NCI-H524 (cell line): Measurements from ENCODE around the gene RNU1-1.
"Not testable (repeated sequence)": the region's sequence is repeated elsewhere in the genome, so short reads cannot be mapped to it uniquely, and the experiment has no call there.

Experiments used
- DNase-seq, 2 experiments: peaks; one replicate each; lab custom pipeline; 2025; lab: John Stamatoyannopoulos, UW

The RNU1-1 gene

DNA sequence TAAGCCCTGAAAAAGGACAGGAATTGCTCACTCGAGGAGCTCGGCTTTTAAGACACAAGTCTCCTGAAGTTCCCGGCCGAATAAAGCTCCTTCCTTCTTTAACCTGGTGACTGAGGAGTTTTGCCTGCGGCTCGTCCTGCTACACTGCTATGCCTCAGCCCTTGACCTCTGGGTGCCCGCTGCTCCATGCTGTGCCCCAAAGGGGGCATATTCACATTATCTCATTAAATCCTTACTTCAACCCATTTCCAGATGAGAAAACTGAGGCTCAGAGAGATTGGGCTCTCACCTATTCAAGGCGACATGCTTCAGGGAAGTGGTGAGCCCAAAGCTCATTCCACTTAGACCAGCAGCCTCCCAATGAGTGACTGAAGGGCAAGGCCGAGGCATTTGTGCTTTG is 20.4 kb downstream of the RNU1-1 start:
- not testable (repeated sequence) for DNase-seq

- DNase-seq = not testable (repeated sequence)
These were observed 21.1 kb downstream of the RNU1-1 start for GRCh38 chr1:16492937-16493336.

DNA sequence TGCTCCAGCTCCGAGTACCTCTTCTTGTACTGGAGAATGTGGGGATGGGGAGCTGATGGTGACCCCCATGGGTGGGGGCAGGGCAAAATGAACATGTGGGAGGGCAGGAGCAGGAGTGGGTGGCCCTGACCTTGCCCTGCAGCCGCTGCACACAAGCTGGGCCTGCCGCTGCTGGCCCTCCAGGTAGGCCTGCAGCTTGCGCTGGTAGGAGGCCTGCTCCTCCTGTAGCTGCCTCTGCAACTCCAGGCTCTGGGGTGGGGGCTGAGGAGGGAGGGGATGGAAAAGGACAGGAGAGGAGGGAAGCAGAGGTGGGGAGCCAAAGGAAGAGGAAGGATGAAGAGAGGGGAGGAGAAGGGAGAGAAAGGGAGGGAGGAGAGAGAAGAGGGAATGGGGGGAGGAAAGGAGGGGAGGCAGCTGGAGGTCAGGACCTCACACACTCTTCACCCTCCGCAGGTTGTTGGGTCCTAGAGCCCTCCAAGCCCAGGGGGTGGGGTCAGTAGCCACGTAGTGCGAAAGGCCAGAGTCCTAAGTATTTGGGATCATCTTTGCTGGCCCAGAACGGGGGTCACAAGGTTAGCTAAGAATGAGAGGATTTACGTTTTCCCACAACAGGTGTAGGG is 22.9 kb downstream of the RNU1-1 start:
- no peak for DNase-seq

DNA sequence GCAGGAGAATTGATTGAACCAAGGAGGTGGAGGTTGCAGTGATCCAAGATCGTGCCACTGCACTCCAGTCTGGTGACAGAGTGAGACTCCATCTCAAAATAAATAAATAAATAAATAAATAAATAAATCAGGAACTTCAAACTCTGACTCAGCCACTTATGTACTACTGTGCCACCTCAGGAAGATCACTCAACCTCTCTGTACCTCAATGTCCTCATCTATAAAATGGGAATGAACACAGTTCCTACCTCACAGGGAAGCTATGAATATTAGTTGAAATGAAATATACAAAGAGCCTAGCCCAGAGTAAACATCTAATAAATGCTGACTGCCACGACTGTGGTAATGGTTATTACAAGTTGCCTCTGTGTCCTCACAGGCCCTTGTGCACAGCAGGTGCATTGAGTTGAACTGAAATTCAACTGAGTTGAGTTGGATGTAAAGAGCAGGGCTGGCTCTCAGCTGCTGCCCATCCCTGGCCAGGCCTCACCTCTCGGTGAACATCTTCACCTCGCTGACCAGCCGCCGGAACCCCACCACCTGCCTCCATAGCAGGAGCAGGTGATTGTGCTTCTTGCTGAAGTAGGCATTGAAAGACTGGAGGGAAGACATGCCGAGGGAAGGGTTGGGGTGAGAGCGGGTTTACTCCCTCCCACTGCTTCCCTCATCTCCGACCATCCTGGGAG is 24.7 kb downstream of the RNU1-1 start:
- not testable (repeated sequence) for DNase-seq

DNA sequence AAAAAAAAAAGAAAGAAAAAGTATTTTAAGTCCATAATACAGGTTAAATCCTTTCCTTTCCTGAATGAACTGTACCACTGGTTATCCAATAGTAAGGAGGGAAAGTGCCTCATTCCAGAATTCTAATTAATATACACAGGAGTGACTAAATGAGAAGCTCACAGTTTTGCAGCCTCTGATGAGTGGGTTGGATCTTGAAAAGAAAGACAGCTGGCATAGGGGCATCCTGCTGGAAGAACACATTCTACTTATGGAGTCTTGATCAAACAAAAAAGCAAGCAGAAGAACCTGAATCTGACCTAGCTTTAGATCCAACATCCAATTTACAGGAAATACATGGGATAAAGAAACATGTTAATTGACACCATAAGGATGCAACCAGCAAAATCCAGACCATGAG is 27.1 kb downstream of the RNU1-1 start:
- DNase-seq = not testable (repeated sequence)

GRCh38 chr1:16486316-16486715 is 27.8 kb downstream of the RNU1-1 start:
- not testable (repeated sequence) for DNase-seq

GRCh38 chr1:16484931-16485330 is 29.2 kb downstream of the RNU1-1 start:
- no peak for DNase-seq

DNA sequence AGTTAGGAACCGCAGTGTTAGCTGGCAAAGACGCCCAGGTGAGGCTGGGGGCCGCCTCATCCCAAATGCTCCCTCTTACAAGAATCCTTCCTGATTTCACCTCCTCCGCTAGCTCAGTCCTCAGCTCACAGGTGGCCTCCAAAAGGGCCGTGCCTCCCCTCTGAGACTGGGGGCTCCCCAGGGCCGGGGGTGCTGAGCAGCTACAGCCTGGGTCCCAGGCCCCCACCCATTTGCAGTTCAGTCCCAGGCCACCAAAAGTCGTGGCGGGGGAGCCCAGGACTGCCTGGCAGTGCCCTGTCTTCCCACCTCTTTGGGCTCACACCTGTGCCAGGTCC is 29.6 kb downstream of the RNU1-1 start:
- no peak for DNase-seq

GRCh38 chr1:16483639-16484500 is 30.2 kb downstream of the RNU1-1 start:
- not testable (repeated sequence) for DNase-seq

DNA sequence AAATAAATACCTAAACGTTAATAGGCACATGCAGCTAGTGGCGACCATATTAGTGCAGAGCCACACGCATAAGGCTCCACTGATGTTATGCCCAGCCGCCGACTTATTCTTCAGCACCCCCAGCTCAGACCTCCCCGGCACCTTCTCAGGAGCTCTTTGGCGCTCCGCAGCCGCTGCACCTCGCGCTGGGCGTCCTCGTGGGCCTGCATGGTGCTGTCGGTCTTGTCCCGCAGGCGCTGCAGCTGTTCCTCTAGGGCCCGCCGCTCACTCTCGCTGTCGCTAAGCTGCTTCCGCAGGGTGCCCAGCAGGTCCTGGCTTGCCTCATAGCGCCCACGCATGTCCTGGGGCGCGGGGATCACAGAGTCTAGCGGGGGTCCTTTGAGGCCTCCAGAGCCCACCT is 30.9 kb downstream of the RNU1-1 start:
- not testable (repeated sequence) for DNase-seq

- DNase-seq = no peak
These were observed 36.0 kb downstream of the RNU1-1 start for GRCh38 chr1:16478091-16478490.

DNA sequence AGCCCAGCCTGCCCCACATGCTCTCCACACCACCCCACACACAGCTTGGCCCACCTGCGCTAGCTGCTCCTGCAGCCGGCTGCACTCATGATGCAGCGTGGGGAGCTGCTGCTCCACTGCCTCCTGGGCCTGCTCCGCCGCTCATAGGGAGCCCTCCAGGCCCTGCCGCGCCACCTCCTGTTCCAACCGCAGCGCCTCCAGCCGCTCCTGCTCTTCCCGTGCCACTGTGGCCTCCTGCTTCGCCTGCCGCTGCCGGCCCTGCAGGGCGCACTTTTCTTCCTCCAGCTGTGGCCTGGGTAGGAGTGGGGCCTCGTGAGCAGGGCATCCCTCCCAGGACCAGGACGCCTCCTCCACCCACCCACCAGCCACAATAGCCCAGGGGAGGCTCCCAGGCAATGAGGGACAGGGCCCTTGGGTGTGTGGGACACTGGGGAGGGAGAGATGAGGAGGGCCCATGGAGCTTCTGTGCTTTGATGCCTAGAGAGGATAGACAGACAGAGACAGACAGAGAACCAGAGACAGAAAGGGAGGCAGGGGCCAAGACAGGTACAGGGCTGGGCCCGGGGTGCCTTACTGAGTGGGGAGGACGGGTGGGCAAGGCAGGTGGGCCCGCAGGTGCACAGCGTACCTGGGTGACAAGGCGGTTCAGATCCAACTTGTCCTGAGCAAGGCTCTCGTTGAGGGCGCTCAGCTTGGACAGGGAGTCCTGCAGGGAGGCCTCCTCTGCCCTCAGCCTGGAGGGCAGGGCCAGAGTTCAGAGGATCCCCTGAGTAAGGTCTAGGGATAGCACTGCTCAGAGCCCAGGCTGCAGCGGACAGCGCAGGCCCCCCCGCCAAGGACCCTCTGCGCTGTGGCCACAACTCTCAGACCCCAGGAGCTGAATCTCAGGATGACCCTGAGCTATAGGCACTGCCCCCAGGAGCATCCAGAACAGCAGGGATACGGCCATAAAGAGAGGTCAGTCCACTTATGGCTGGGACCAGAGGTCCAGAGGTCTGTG is 38.0 kb downstream of the RNU1-1 start:
- DNase-seq = not testable (repeated sequence)

DNA sequence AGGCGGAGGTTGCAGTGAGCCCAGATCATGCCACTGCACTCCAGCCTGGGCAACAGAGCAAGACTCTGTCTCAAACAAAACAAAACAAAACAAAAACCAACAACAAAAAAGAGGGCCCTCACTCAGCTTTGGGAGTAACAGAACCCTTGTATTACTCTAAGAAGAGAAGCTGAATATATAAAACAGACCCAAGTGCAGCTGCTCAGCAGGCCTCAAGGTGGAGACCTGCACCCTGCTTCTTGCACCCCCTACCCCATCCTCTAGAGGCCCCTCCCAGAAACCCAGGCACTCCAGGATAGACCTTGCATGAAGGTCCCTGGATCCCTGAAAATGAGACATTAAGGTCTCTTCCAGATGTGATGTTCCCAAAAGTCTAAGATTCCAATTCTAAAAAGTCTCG is 39.2 kb downstream of the RNU1-1 start:
- peak in 1 of 2 experiments; percentile 13 for DNase-seq

- DNase-seq = no peak
These were observed 39.8 kb downstream of the RNU1-1 start for GRCh38 chr1:16474166-16474800.

DNA sequence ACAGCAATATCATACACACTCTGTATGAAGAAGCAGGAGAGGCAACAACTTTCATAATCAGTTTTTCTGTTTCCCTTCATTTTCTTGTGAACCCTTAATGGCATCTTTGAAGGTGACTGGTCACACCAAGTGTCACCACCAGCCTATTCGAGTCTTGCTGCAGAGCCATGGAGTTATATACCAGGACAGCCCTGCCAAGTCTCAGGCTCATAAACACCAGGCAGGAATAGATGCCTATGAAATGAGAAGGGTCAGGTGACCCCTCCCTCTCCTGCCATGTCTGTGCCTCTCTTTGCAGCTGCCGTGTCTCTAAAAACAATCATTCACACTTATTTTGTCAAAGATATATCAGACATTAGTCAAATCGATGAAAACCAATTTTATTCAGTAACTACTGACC is 45.5 kb downstream of the RNU1-1 start:
- no peak for DNase-seq

DNA sequence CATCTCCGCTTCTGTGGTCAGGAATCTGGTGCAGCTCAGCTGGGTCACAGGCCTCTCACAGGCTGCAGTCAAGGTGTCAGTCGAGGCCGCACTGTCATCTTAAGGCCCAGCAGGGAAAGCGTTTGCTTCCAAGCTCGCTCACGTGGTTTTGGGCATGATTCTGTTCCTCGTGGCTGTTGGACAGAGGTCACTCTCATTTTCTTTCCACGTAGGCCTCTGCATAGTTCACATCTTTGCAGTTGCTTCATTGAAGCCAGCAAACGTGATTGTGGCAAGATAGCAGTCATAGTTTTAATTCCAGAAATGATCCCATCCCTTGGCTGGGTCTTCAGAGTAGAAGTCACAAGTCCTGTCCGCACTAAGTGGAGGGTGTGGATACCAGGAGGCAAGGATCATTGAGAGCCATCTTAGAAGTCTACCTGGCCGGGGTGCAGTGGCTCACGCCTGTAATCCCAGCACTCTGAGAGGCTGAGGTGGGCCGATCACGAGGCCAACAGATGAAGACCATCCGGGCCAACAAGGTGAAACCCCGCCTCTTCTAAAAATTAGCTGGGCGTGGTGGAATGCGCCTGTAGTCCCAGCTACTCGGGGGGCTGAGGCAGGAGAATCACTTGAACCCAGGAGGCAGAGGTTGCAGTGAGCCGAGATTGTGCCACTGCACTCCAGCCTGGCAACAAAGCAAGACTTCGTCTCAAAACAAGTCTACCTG is 49.0 kb downstream of the RNU1-1 start:
- DNase-seq = no peak
